PC-3 (cell line): ENCODE results near the gene C11orf54. TPM values are rescaled to one million over a fixed set of nuclear protein-coding genes. Genes with fewer than 3 reads are reported as not detected.
A peak's percentile ranks its signal among the peaks of the same experiment; 100 is the strongest.

Source experiments
- ATAC-seq: fragments of 200-7000 bp; cut with Tn5 transposase; 2 replicates; pipeline ENCODE4 v1.9.1; 2020; ENCODE audit warnings: mild to moderate bottlenecking, moderate library complexity
- BruUV-seq: library from RNA; stranded (reverse); fragments of 400-500 nt; replicated peaks from 2 replicates; lab custom pipeline; 2021; lab: Mats Ljungman, UMichigan
- CTCF ChIA-PET: fragments of 300-600 bp; sonication (Branson Sonifier 250); formaldehyde crosslinking; loops from one replicate; lab custom pipeline; 2022; ENCODE audit warnings: antibody characterized with exemption; lab: Charles Lee
- POLR2A ChIA-PET: fragments of 300-600 bp; sonication (Branson Sonifier 250); formaldehyde crosslinking; loops from one replicate; lab custom pipeline; 2022; ENCODE audit warnings: antibody characterized with exemption; ENCODE audit not compliant: unreplicated experiment; lab: Charles Lee
- DNase-seq: peaks from one replicate; pipeline ENCODE4 v3.0.0-alpha.2; 2015
- H2AFZ ChIP-seq: fragments of 300-600 bp; sonication (generic); 2 replicates; pipeline ENCODE4 v1.6.0; 2016; ENCODE audit warnings: antibody characterized with exemption, low read length
- H3F3A ChIP-seq: fragments of 300-600 bp; sonication (generic); one replicate; pipeline ENCODE4 v1.6.0; 2017; ENCODE audit warnings: antibody characterized with exemption, low read length, control low read depth, mild to moderate bottlenecking; ENCODE audit not compliant: unreplicated experiment
- H3K27ac ChIP-seq: fragments of 300-600 bp; sonication (generic); 2 replicates; pipeline ENCODE4 v1.5.1; 2016; ENCODE audit warnings: mild to moderate bottlenecking, low read length
- H3K27me3 ChIP-seq: fragments of 300-600 bp; sonication (generic); 2 replicates; pipeline ENCODE4 v1.6.1; 2016; ENCODE audit warnings: low read length, mixed read lengths
- H3K36me3 ChIP-seq: fragments of 300-600 bp; sonication (generic); 2 replicates; pipeline ENCODE4 v1.6.1; 2016; ENCODE audit warnings: low read depth, mixed run types, low read length, mixed read lengths
- H3K4me1 ChIP-seq: fragments of 300-600 bp; sonication (generic); 2 replicates; pipeline ENCODE4 v1.5.1; 2016; ENCODE audit warnings: low read length; ENCODE audit not compliant: insufficient read depth
- H3K4me2 ChIP-seq: fragments of 300-600 bp; sonication (generic); 2 replicates; pipeline ENCODE4 v1.6.0; 2016; ENCODE audit warnings: low read length
- H3K4me3 ChIP-seq: fragments of 300-600 bp; sonication (generic); 2 replicates; pipeline ENCODE4 v1.5.1; 2016; ENCODE audit warnings: mild to moderate bottlenecking, low read length, mixed read lengths
- H3K79me2 ChIP-seq: fragments of 300-600 bp; sonication (generic); 2 replicates; pipeline ENCODE4 v1.6.1; 2017; ENCODE audit warnings: low read length, mixed read lengths
- H3K9ac ChIP-seq: fragments of 300-600 bp; sonication (generic); 2 replicates; pipeline ENCODE4 v1.6.0; 2016; ENCODE audit warnings: mild to moderate bottlenecking, low read length
- H3K9me2 ChIP-seq: fragments of 300-600 bp; sonication (generic); replicated peaks from 2 replicates; pipeline ENCODE4 v1.6.1; 2016; ENCODE audit warnings: mixed run types, low read length, mixed read lengths
- H3K9me3 ChIP-seq: fragments of 300-600 bp; sonication (generic); 2 replicates; pipeline ENCODE4 v1.6.1; 2016; ENCODE audit warnings: low read length, mixed read lengths
- H4K20me1 ChIP-seq: fragments of 300-600 bp; sonication (generic); 2 replicates; pipeline ENCODE4 v1.6.1; 2016; ENCODE audit warnings: low read length, mixed read lengths
- EZH2 ChIP-seq: fragments of 300-600 bp; sonication (generic); IDR thresholded peaks from one replicate; pipeline ENCODE4 v1.6.1; 2017; ENCODE audit warnings: antibody characterized with exemption, mild to moderate bottlenecking, low read length; ENCODE audit not compliant: unreplicated experiment
- EZH2phosphoT487 ChIP-seq: fragments of 300-600 bp; sonication (generic); IDR thresholded peaks from 2 replicates; pipeline ENCODE4 v1.6.1; 2018; ENCODE audit warnings: mild to moderate bottlenecking, antibody characterized with exemption, low read length, borderline replicate concordance
- intact Hi-C: fragments of 100-400 bp; cut with micrococcal nuclease; formaldehyde crosslinking; loops from 2 replicates; pipeline ENCODE4 v1.9.0; 2023
- total RNA-seq: library from RNA; depleted of rRNA; stranded (reverse); fragments of >200 nt; gene quantifications from 2 replicates; pipeline ENCODE4 v1.2.3, GENCODE V29; 2014
- TF ChIP-seq, protein P1 (sequence below): fragments of 300-600 bp; sonication (generic); conservative IDR thresholded peaks from 2 replicates; pipeline ENCODE4 v1.5.1; 2017; ENCODE audit warnings: antibody characterized with exemption, low read depth, mild to moderate bottlenecking, low read length

Gene C11orf54
- total RNA-seq, 1 experiment from 2014 or later: 24.3 TPM

DNA sequence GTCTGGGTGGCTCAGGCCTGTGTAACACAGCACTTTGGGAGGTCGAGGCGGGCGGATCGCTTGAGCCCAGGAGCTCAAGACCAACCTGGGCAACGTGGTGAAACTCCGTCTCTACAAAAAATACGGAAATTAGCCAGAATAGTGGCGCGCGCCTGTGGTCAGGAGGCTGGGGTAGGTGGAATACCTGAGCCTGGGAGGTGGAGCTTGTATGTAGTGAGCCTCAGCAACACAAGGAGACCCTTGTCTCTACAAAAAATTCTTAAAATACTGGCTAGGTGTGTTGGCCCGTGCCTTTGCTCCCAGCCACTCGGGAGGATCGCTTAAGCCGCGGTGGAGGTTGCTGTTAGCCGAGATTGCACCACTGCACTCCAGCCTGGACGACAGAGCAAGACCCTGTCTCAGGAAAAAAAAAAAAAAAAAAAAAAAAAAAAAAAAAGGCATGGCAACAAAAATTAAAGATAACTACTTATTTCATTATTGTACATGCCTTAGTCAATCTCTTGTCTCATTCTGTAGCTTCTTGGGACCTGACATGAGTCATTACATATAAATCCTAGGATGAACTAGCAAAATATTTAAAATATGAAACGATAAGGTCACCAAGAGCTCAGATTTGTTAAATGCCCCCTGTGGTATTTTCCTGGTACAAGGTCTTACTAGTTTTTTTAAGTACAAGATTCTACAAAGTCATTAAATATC is 1.3 kb upstream of the C11orf54 start:
- DNase-seq: peak; percentile 67
- Histone ChIP-seq H3K4me2 (peak overlapping the region; percentile 95), H3F3A (peaks cover 31% of the 10 kb centered on the region), H3K9me2 (no peaks in the 10 kb centered on the region), H3K79me2 (peaks cover 87% of the 10 kb centered on the region), H3K4me3 (peak overlapping the region; percentile 96), H3K9me3 (no peaks in the 10 kb centered on the region), H3K9ac (peak overlapping the region; percentile 99), H4K20me1 (peaks cover 53% of the 10 kb centered on the region), H3K36me3 (peaks cover 52% of the 10 kb centered on the region), H2AFZ (no peak overlapping the region), H3K27me3 (no peaks in the 10 kb centered on the region), H3K27ac (peak overlapping the region; percentile 75), H3K4me1 (peaks cover 35% of the 10 kb centered on the region)
- BruUV-seq: no TSS peak
- ATAC-seq: no peak
- intact Hi-C loops: loop anchor here (2.0 kb wide), 2 partner anchors 27 to 111 kb away; partner anchors contain the start of gene VSTM5
- CTCF ChIA-PET: interaction anchor here (0.6 kb wide), 1 partner anchor 866 kb away, joined by 3 read pairs; no protein-coding TSS in a partner anchor
- TF ChIP-seq EZH2 (no peak), EZH2phosphoT487 (no peak)
- TF ChIP-seq, protein P1, sequence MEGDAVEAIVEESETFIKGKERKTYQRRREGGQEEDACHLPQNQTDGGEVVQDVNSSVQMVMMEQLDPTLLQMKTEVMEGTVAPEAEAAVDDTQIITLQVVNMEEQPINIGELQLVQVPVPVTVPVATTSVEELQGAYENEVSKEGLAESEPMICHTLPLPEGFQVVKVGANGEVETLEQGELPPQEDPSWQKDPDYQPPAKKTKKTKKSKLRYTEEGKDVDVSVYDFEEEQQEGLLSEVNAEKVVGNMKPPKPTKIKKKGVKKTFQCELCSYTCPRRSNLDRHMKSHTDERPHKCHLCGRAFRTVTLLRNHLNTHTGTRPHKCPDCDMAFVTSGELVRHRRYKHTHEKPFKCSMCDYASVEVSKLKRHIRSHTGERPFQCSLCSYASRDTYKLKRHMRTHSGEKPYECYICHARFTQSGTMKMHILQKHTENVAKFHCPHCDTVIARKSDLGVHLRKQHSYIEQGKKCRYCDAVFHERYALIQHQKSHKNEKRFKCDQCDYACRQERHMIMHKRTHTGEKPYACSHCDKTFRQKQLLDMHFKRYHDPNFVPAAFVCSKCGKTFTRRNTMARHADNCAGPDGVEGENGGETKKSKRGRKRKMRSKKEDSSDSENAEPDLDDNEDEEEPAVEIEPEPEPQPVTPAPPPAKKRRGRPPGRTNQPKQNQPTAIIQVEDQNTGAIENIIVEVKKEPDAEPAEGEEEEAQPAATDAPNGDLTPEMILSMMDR: no peak
- POLR2A ChIA-PET: interaction anchor here (0.5 to 0.9 kb wide), 5 partner anchors 12 to 1607 kb away, joined by 3 to 23 read pairs (median 5); partner anchors contain the start of gene MED17

DNA sequence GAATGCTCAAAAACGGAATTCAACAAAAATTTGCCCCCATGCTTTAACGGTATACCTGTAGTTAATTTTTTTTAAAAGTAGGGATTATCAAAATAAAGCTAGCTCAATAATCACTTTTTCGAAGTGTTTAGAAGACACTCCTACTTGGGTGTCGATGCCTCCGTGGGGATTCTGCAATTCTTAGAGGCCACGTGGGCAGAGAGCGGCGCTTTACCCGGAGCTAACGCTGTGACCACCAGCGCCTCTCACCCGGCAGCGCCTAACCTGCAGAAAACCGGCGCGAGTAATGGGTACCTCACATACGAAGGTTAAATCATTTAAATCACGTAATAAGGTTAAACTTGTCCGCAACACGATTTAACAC is 760 bp upstream of the C11orf54 start:
- BruUV-seq: no TSS peak
- CTCF ChIA-PET: interaction anchor here (0.6 kb wide), 1 partner anchor 865 kb away, joined by 3 read pairs; no protein-coding TSS in a partner anchor
- Histone ChIP-seq H3K4me3 (peak overlapping the region; percentile 96), H3K9ac (peak overlapping the region; percentile 99), H3K79me2 (peaks cover 82% of the 10 kb centered on the region), H2AFZ (peak overlapping the region; percentile 20), H3K4me2 (peak overlapping the region; percentile 95), H4K20me1 (peaks cover 47% of the 10 kb centered on the region), H3K9me2 (no peaks in the 10 kb centered on the region), H3K9me3 (no peaks in the 10 kb centered on the region), H3K27me3 (no peaks in the 10 kb centered on the region), H3K4me1 (peaks cover 35% of the 10 kb centered on the region), H3K36me3 (peaks cover 47% of the 10 kb centered on the region), H3F3A (peaks cover 30% of the 10 kb centered on the region), H3K27ac (peak overlapping the region; percentile 75)
- POLR2A ChIA-PET: interaction anchor here (0.6 to 1.5 kb wide), 6 partner anchors 12 to 1606 kb away, joined by 3 to 23 read pairs (median 6); partner anchors contain the start of gene MED17
- ATAC-seq: peak; percentile 27
- no peak for TF ChIP-seq EZH2phosphoT487
- TF ChIP-seq, protein P1: peak; percentile 20; the same call in 1 of the 2 replicates
- no peak for TF ChIP-seq EZH2
- DNase-seq: peak; percentile 63
- intact Hi-C loops: loop anchor here (1.0 to 2.0 kb wide), 3 partner anchors 26 to 110 kb away; partner anchors contain the start of genes MED17 and VSTM5
